ENCODE data around the gene SYCP2L. TPM values are rescaled to one million over a fixed set of nuclear protein-coding genes. Genes with fewer than 3 reads are reported as not detected.
"Not testable (repeated sequence)": the region's sequence is repeated elsewhere in the genome, so short reads cannot be mapped to it uniquely, and the experiment has no call there.

SYCP2L gene
- total and polyA plus RNA-seq, 2 donors (not counting 1 experiment from before 2014, with no cell fraction given): 0.19 TPM; not detected in 1

DNA sequence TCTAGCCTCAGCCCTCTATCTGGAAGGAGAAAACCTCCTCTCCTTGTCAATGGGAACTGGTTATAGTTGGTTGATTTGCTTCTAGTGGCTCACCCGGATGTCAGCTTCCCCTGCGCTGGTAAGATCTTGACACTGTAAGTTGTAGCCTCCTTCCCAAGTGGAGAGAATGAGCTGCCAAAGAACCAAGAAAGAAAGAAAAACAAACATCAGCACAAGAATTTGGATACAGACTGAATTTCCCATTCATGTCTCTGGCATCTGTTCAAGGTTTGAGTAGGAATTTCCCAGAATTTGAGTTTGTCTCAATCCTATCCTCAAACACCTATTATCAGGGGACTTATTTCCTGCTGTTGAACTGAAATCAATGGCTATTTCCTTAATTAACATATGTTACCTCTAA lies 113.1 kb downstream of the SYCP2L start:
- Histone ChIP-seq H3K36me3 (replicated peaks in 1 of 2; ENCODE audit: control extremely low read depth in 1 of 2, control insufficient read depth in 1 of 2, extremely low read depth in 1 of 2, insufficient read depth in 2 of 2, low read length in 1 of 2) (no peaks in the 10 kb centered on the region), H3K79me2 (ENCODE audit: control insufficient read depth, insufficient read depth, low read length) (no peaks in the 10 kb centered on the region), H3K27me3 (replicated peaks in 1 of 4; ENCODE audit: control extremely low read depth in 1 of 4, control insufficient read depth in 3 of 4, insufficient read depth in 4 of 4, low read length in 3 of 4) (no peaks in the 10 kb centered on the region), H2AFZ (ENCODE audit: insufficient read depth, low read depth, low read length, poor library complexity, severe bottlenecking) (no peak overlapping the region), H3K9ac (ENCODE audit: low read length) (no peak overlapping the region), H3K27ac (ENCODE audit: low read length in 2 of 2) (no peak overlapping the region), H4K20me1 (ENCODE audit: control insufficient read depth, insufficient read depth, low read length, poor library complexity, severe bottlenecking) (no peaks in the 10 kb centered on the region), H3K4me3 (ENCODE audit: control extremely low read depth in 1 of 5, extremely low read depth in 1 of 5, insufficient read depth in 1 of 5, low read depth in 2 of 5, low read length in 4 of 5) (no peak overlapping the region), H3K4me2 (replicated peaks; ENCODE audit: low read depth, low read length, poor library complexity, severe bottlenecking) (no peak overlapping the region), H3K4me1 (ENCODE audit: control insufficient read depth in 2 of 2, insufficient read depth in 2 of 2, low read length in 2 of 2) (no peaks in the 10 kb centered on the region), H3K9me3 (ENCODE audit: control extremely low read depth in 1 of 3, control insufficient read depth in 2 of 3, insufficient read depth in 1 of 3, low read length in 2 of 3) (peaks cover 0 to 2% (median 0%) of the 10 kb centered on the region in 3 donors)
- intact Hi-C loops (cut with micrococcal nuclease): no loop called here
- ATAC-seq (ENCODE audit: low read depth): no peak
- CTCF ChIA-PET: interaction anchor here (0.6 kb wide), 1 partner anchor 521 kb away, joined by 3 read pairs; no protein-coding TSS in a partner anchor
- H3K4me1 Mint-ChIP-seq: no peaks in the 10 kb centered on the region
- no peak overlapping the region for H3K4me3 Mint-ChIP-seq
- POLR2A ChIA-PET: no interaction called here
- no peaks in the 10 kb centered on the region for H3K9me3 Mint-ChIP-seq (ENCODE audit: insufficient read depth)
- peaks cover 16% of the 10 kb centered on the region for H3K27me3 Mint-ChIP-seq
- WGBS (ENCODE audit: insufficient coverage): no CpG with 5 or more reads among the region's 2 CpGs
- no peak for DNase-seq
- H3K27ac Mint-ChIP-seq: no peak overlapping the region
- TF ChIP-seq, protein P1, sequence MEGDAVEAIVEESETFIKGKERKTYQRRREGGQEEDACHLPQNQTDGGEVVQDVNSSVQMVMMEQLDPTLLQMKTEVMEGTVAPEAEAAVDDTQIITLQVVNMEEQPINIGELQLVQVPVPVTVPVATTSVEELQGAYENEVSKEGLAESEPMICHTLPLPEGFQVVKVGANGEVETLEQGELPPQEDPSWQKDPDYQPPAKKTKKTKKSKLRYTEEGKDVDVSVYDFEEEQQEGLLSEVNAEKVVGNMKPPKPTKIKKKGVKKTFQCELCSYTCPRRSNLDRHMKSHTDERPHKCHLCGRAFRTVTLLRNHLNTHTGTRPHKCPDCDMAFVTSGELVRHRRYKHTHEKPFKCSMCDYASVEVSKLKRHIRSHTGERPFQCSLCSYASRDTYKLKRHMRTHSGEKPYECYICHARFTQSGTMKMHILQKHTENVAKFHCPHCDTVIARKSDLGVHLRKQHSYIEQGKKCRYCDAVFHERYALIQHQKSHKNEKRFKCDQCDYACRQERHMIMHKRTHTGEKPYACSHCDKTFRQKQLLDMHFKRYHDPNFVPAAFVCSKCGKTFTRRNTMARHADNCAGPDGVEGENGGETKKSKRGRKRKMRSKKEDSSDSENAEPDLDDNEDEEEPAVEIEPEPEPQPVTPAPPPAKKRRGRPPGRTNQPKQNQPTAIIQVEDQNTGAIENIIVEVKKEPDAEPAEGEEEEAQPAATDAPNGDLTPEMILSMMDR (IDR thresholded peaks at IDR 0.05): no peak
- no peak for TF ChIP-seq EZH2 (IDR thresholded peaks at IDR 0.05; ENCODE audit: borderline replicate concordance, insufficient read depth, low read depth, low read length, poor library complexity, severe bottlenecking)

DNA sequence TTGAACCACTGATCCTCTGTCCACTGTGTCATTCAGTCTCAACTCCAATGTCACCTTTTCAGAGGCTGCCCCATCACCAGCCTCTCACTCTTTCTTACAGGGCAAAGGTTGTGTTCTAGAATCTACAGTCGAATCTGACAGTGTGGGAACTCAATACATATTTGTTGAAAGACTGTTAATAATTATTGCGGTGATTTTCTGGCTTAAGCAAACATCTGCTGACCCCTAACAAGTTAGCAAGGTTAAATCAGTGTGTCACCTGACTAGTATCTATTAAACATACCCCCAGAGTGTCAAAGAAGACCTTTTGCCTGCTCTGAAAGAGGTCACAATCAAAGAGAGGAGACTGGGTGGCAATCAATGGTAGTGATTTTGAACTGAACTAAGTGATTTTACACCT lies 115.3 kb downstream of the SYCP2L start:
- no peak for DNase-seq
- Mint-ChIP-seq H3K27me3 (peaks cover 16% of the 10 kb centered on the region), H3K4me1 (no peaks in the 10 kb centered on the region), H3K27ac (no peak overlapping the region), H3K4me3 (no peak overlapping the region), H3K9me3 (ENCODE audit: insufficient read depth) (no peaks in the 10 kb centered on the region)
- ChIA-PET CTCF (no interaction called here), POLR2A (no interaction called here)
- no peak overlapping the region for H2AFZ ChIP-seq (ENCODE audit: insufficient read depth, low read depth, low read length, poor library complexity, severe bottlenecking)
- ATAC-seq (ENCODE audit: low read depth): no peak
- TF ChIP-seq EZH2 (IDR thresholded peaks at IDR 0.05; ENCODE audit: borderline replicate concordance, insufficient read depth, low read depth, low read length, poor library complexity, severe bottlenecking): no peak
- TF ChIP-seq, protein P1 (IDR thresholded peaks at IDR 0.05): no peak
- no peak overlapping the region for H3K4me3 ChIP-seq (ENCODE audit: control extremely low read depth in 1 of 5, extremely low read depth in 1 of 5, insufficient read depth in 1 of 5, low read depth in 2 of 5, low read length in 4 of 5)
- H3K9me3 ChIP-seq (ENCODE audit: control extremely low read depth in 1 of 3, control insufficient read depth in 2 of 3, insufficient read depth in 1 of 3, low read length in 2 of 3): peaks cover 0 to 2% (median 0%) of the 10 kb centered on the region in 3 donors
- no CpG with 5 or more reads among the region's 2 CpGs for WGBS (ENCODE audit: insufficient coverage)
- H3K4me2 ChIP-seq (replicated peaks; ENCODE audit: low read depth, low read length, poor library complexity, severe bottlenecking): no peak overlapping the region
- no peaks in the 10 kb centered on the region for H3K36me3 ChIP-seq (replicated peaks in 1 of 2; ENCODE audit: control extremely low read depth in 1 of 2, control insufficient read depth in 1 of 2, extremely low read depth in 1 of 2, insufficient read depth in 2 of 2, low read length in 1 of 2)
- no peaks in the 10 kb centered on the region for H4K20me1 ChIP-seq (ENCODE audit: control insufficient read depth, insufficient read depth, low read length, poor library complexity, severe bottlenecking)
- no peak overlapping the region for H3K9ac ChIP-seq (ENCODE audit: low read length)
- no peaks in the 10 kb centered on the region for H3K4me1 ChIP-seq (ENCODE audit: control insufficient read depth in 2 of 2, insufficient read depth in 2 of 2, low read length in 2 of 2)
- H3K27ac ChIP-seq (ENCODE audit: low read length in 2 of 2): no peak overlapping the region
- no peaks in the 10 kb centered on the region for H3K27me3 ChIP-seq (replicated peaks in 1 of 4; ENCODE audit: control extremely low read depth in 1 of 4, control insufficient read depth in 3 of 4, insufficient read depth in 4 of 4, low read length in 3 of 4)
- intact Hi-C loops (cut with micrococcal nuclease): no loop called here
- no peaks in the 10 kb centered on the region for H3K79me2 ChIP-seq (ENCODE audit: control insufficient read depth, insufficient read depth, low read length)

DNA sequence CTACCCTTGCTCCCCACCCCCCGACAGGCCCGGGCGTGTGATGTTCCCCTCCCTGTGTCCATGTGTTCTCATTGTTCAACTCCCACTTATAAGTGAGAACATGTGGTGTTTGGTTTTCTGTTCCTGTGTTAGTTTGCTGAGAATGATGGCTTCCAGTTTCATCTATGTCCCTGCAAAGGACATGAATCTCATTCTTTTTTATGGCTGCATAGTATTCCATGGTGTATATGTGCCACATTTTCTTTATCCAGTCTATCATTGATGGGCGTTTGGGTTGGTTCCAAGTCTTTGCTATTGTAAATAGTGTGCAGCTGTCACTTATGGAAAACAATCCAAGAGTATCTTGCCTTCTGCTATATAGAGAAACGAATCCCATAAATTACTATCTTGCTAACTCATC lies 116.4 kb downstream of the SYCP2L start:
- H2AFZ ChIP-seq (ENCODE audit: insufficient read depth, low read depth, low read length, poor library complexity, severe bottlenecking); H3K4me1 ChIP-seq (ENCODE audit: control insufficient read depth in 2 of 2, insufficient read depth in 2 of 2, low read length in 2 of 2); DNase-seq; H3K79me2 ChIP-seq (ENCODE audit: control insufficient read depth, insufficient read depth, low read length); H3K27ac Mint-ChIP-seq; H3K9ac ChIP-seq (ENCODE audit: low read length); H3K27ac ChIP-seq (ENCODE audit: low read length in 2 of 2); POLR2A ChIA-PET; H3K4me2 ChIP-seq (replicated peaks; ENCODE audit: low read depth, low read length, poor library complexity, severe bottlenecking); ATAC-seq (ENCODE audit: low read depth); H4K20me1 ChIP-seq (ENCODE audit: control insufficient read depth, insufficient read depth, low read length, poor library complexity, severe bottlenecking); H3K27me3 ChIP-seq (replicated peaks in 1 of 4; ENCODE audit: control extremely low read depth in 1 of 4, control insufficient read depth in 3 of 4, insufficient read depth in 4 of 4, low read length in 3 of 4); H3K4me3 Mint-ChIP-seq; H3K9me3 ChIP-seq (ENCODE audit: control extremely low read depth in 1 of 3, control insufficient read depth in 2 of 3, insufficient read depth in 1 of 3, low read length in 2 of 3); H3K36me3 ChIP-seq (replicated peaks in 1 of 2; ENCODE audit: control extremely low read depth in 1 of 2, control insufficient read depth in 1 of 2, extremely low read depth in 1 of 2, insufficient read depth in 2 of 2, low read length in 1 of 2); intact Hi-C loops (cut with micrococcal nuclease); CTCF ChIA-PET; H3K4me3 ChIP-seq (ENCODE audit: control extremely low read depth in 1 of 5, extremely low read depth in 1 of 5, insufficient read depth in 1 of 5, low read depth in 2 of 5, low read length in 4 of 5); H3K9me3 Mint-ChIP-seq (ENCODE audit: insufficient read depth); H3K4me1 Mint-ChIP-seq: not testable (repeated sequence)
- H3K27me3 Mint-ChIP-seq: peaks cover 16% of the 10 kb centered on the region
- no CpG with 5 or more reads among the region's 5 CpGs for WGBS (ENCODE audit: insufficient coverage)

Measured in B cell (primary cell).